ENCODE measurements around the gene IL24. TPM values are rescaled to one million over a fixed set of nuclear protein-coding genes. Genes with fewer than 3 reads are reported as not detected.

Gene IL24
- total RNA-seq, 1 experiment from 2014 or later = not detected

GRCh38 chr1:206847946-206848345, 49.3 kb upstream of the IL24 start:
- POLR2A ChIA-PET = no interaction called here

More at GRCh38 chr1:206847946-206848345, 49.3 kb upstream of the IL24 start:
- BruUV-seq (replicated peaks) = no TSS peak
- Histone ChIP-seq H3K4me3 (replicated peaks in 1 of 2; ENCODE audit: low read depth in 1 of 2, low read length in 2 of 2) (no peak overlapping the region), H3K79me2 (ENCODE audit: insufficient read depth, low read length) (no peaks in the 10 kb centered on the region), H3K9me3 (ENCODE audit: control insufficient read depth in 1 of 2, insufficient read depth in 1 of 2, low read depth in 1 of 2, low read length in 2 of 2) (peaks cover 0 to 5% of the 10 kb centered on the region in 2 experiments; a peak in 1 of 4 replicates), H3K9ac (ENCODE audit: low read length) (no peak overlapping the region), H3K27ac (ENCODE audit: low read depth, low read length) (no peak overlapping the region), H3K4me2 (ENCODE audit: low read length) (no peak overlapping the region), H4K20me1 (ENCODE audit: insufficient read depth) (no peaks in the 10 kb centered on the region), H3K4me1 (ENCODE audit: control insufficient read depth in 1 of 2, insufficient read depth in 2 of 2, low read length in 2 of 2) (no peaks in the 10 kb centered on the region), H3K9me2 (ENCODE audit: insufficient read depth) (no peaks in the 10 kb centered on the region), H2AFZ (ENCODE audit: low read depth, low read length, poor library complexity, severe bottlenecking) (no peak overlapping the region), H3K36me3 (ENCODE audit: control insufficient read depth in 1 of 2, insufficient read depth in 2 of 2, low read length in 2 of 2) (no peaks in the 10 kb centered on the region), H3K27me3 (ENCODE audit: insufficient read depth, low read length) (no peaks in the 10 kb centered on the region)
- intact Hi-C loops (cut with micrococcal nuclease) = no loop called here
- DNase-seq (ENCODE audit: low read depth, low spot score) (no peak), ATAC-seq (no peak)
- no peak for TF ChIP-seq CEBPB (IDR thresholded peaks at IDR 0.05; ENCODE audit: low read depth)
- no peak for TF ChIP-seq SRF (IDR thresholded peaks at IDR 0.05; ENCODE audit: low read depth)
- TF ChIP-seq ELF1 (IDR thresholded peaks at IDR 0.05; ENCODE audit: borderline replicate concordance, low read depth) = no peak
- TF ChIP-seq POLR2A (IDR thresholded peaks at IDR 0.05; ENCODE audit: borderline replicate concordance, extremely low read depth, insufficient read depth, insufficient read length) = no peak
- no peak for TF ChIP-seq REST (IDR thresholded peaks at IDR 0.05; ENCODE audit: low read depth)
- TF ChIP-seq EGR1 (IDR thresholded peaks at IDR 0.05; ENCODE audit: low read depth) = no peak
- TF ChIP-seq FOSL1 (IDR thresholded peaks at IDR 0.05; ENCODE audit: low read depth) = no peak
- no peak for TF ChIP-seq RAD21 (IDR thresholded peaks at IDR 0.05; ENCODE audit: low read depth)
- TF ChIP-seq ZFX (IDR thresholded peaks at IDR 0.05) = no peak
- TF ChIP-seq EZH2 (IDR thresholded peaks at IDR 0.05) = no peak
- no peak for TF ChIP-seq EZH2phosphoT487 (IDR thresholded peaks at IDR 0.05; ENCODE audit: borderline replicate concordance)
- TF ChIP-seq ATF3 (IDR thresholded peaks at IDR 0.05) = no peak
- no peak for TF ChIP-seq ZBTB33 (IDR thresholded peaks at IDR 0.05; ENCODE audit: extremely low read depth, insufficient replicate concordance, low read length)
- no peak for TF ChIP-seq ZNF274 (IDR thresholded peaks at IDR 0.05; ENCODE audit: low read depth, low read length)
- TF ChIP-seq JUND (IDR thresholded peaks at IDR 0.05) = no peak
- TF ChIP-seq SIN3A (IDR thresholded peaks at IDR 0.05; ENCODE audit: low read depth) = no peak
- TF ChIP-seq SP1 (IDR thresholded peaks at IDR 0.05; ENCODE audit: low read depth) = no peak
- ChIA-PET RAD21 (ENCODE audit: low non-redundant PET in 1 of 2, low total read pairs in 2 of 2, uncharacterized antibody in 2 of 2, unreplicated experiment in 2 of 2) (no interaction called here), CTCF (interaction anchor here (1.0 kb wide), 1 partner anchor 9 kb away, joined by 3 read pairs; no protein-coding TSS in a partner anchor)
